Stimulated activated CD8-positive, alpha-beta memory T cell treated with anti-CD3 and anti-CD28 coated beads, Interleukin-7, amount 100 ng/mL, for 24 hours (primary cell): Measurements from ENCODE around the gene USP3.

ENCODE experiments used
- DNase-seq: peaks from one replicate; pipeline ENCODE4 v3.0.0-alpha.2; 2020; ENCODE audit warnings: low read depth

Gene USP3

GRCh38 chr15:63544258-63545026, 40.0 kb downstream of the USP3 start:
- DNase-seq: no peak

DNA sequence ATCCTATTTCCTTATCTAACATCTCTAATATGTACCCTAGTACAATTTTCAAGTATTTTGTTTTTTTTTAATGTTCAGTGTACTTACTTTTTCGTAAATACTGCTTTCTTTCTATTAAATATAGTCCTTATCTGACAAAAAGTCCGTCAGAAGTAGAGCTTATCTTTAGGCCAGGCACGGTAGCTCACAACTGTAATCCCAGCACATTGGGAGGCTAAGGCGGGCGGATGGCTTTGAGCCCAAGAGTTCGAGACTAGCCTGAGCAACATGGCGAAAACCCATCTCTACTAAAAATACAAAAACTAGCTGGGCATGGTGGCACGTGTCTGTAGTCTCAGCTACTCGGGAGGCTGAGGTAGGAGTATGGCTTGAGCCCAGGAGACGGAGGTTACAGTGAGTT, 41.1 kb downstream of the USP3 start:
- DNase-seq: no peak

DNA sequence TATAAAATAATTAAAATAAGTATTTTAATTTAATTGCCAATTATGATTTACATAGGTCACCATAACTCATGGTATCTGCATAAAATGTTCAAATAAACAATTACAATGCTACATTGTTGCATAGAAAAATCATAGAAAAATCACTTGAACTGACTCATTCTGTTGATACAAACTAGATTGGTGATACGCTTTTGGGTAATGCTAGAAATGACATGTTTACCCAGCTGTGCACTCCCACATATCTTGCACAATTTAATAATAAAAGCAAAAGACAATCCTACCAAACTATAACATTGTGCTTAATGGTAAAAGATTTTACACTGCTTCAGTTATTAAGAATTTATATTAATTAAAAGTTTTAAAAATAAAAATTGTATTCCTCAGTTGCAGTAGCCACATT, 47.0 kb downstream of the USP3 start:
- no peak for DNase-seq

DNA sequence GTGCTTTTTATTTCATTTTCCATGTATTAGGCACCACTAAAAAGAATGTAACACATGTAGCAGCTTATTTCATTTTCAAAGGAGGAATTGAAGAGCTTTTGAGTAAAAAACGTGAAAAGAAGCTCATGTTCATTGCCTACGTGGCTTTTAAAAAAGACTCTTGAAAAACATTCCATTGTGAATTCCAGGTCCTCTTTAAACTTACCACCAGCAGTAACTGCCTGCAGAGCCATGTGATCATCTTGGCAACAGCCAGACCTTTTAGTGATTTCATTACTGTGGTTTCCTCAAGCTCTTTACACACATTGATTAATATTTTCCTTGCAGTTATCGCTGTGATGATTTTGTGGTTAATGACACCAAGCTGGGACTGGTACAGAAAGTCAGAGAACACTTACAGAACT, 49.0 kb downstream of the USP3 start:
- DNase-seq: no peak

DNA sequence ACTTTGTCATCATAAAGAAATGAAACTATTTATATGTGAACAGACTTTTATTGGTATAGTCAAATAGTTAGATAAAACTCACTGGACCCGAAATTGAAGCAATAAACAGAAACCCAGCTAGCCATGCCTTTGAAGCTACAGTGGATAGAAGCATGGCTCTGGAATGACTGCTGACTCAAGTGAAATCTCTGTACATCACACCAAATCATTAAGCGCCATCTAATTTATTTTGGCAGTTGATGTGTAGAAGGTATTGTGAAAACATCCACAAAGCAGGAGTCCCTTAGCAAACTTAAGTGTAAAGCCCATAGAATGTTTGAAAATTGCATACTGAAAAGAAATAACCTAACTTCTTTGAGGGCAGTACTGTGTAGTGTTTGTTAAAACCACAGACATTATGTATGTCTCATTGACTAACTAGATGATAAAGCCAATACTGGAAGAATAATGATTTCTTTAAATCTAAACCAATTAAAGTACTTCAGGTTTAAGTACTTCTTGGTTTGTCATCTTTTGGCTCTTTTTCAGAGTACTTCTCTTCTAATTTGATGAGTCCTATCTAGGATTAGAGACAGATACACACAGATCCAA, 50.0 kb downstream of the USP3 start:
- no peak for DNase-seq

GRCh38 chr15:63555507-63555906, 51.1 kb downstream of the USP3 start:
- no peak for DNase-seq

DNA sequence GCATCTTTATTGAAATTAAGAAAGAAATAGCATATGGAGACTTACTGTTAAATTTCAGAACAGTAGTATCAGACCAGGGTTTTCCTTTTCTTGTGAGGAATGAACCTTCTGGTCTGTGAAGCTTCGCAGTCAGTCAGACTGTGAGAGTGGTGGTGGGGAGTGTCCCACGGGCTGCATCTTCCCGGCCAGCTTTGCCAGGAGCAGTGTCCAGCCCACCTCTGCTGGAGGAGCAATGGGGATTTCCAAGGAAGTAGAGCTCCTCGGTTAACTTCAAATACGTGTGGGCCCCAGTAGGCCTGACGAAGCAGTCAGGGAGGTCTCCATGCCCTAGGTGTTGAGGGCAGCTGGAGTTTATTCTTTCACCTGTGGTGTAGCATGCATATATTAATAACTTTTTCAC, 51.9 kb downstream of the USP3 start:
- DNase-seq: no peak

DNA sequence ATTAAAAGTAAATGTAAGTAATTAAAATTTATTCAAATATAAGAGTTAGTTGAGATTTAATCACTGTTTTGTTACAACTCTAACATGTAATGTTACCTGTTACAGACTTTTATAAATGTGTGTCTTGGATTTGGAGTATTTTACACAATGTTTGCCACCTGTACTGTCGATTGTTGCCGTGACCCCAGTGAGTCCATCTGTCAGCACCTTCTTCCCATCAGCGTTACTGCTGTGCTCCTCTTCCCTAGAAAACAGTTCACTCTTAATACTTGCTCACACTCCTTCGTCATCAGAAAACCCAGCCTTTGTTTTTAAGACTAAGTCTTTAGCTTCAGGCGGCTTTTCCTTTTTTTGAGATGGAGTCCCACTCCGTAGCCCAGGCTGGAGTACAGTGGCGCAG, 52.3 kb downstream of the USP3 start:
- no peak for DNase-seq

DNA sequence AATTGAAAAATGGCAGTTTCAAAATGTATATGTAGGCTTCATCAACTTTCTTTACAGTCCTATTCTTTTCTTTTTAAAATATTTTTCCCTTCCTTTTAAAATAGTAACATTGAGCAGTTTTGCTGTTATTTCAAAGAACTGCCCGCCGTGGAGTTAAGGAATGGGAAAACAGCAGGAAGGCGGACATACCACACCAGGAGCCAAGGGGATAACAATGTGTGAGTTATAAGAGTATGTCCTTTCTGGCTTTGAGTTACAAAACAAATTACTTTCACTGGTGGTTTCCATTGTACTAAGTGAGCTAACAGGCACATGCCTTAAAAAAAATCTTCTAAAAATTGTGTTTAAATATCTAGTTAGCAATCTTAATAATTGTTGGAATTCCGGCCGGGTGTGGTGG, 55.4 kb downstream of the USP3 start:
- no peak for DNase-seq

- peak; percentile 4 for DNase-seq
Observed at GRCh38 chr15:63560741-63561448, 56.5 kb downstream of the USP3 start.

DNA sequence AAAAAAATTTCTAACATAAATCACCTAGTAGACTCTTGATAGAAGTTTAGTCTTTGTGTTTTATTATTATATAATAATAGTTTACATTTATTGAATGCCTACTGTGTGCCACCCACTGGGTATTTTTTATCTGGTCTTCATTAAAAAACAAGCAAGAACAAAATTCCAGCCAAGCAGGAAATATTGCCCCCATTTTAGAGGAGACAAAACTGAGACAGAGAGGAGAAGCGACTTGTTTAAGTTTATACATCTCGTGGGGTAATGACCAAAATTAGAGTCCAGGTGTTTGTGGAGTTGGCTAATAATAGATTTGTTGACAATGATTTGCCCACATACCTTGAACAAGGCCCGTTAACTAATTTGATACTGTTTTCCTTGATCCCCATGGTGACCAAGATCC, 59.7 kb downstream of the USP3 start:
- no peak for DNase-seq

DNA sequence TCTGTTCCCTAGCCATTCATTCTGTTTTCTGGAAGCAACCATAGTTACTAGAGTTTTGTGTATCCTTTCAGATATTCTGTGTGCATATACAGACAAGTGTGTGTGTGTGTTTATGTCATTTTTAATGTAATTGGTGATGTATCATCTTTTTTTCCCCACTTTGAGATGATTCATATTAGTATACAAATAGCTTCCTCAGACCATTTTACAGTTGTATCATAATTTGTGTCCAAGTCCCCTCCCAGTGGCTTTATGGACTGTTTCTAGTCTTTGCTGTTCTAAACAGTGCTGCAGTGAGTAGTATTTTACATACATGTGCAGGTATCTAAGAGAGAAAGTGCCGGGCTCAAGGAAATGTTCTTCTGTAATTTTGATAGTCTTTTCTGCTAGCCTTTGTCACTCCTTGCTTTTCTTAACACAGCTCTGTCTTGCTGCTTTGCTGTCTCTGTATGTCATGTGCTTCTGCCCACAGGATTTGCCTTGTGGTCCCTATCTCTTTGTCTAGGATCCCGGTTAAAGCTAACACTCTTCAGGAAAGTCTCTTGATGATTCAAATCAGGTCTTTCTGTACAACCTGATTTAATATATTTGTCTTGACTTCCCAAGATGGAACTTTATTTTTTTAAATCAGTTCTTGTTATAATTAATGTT, 61.3 kb downstream of the USP3 start:
- DNase-seq: no peak

DNA sequence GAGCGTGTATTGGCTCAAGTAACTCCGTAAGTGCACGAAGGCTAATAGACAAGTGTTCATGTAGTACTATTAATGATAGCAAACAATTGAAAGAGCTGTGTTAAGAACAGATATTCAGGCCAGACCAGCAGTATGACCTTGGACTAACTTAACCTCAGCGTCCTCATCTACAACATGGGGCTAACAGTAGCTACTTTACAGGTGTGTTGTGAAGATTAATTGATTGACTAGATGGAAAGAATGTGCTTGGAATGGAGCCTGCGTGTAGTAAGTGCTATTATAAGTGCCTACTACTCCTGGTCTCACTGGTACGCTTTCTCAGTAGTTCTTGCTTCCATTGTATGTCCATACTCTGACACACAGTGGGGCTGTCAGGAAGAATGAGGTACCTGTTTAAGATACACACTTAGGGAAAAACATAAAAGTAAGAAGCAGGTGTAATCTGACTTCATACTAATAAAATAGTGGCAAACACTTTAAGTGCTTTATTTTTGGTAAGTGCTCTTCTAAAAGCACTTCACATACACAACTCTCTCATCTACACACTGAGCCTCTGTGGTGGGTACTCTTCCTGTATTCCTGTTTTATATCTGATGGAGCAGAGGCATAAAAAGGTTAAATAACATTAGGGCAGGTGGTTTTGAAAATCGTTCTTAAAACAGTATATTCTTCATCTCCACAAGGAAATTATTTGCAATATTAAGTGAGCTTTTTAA, 68.5 kb downstream of the USP3 start:
- DNase-seq: no peak

- no peak for DNase-seq
Observed at GRCh38 chr15:63573533-63573932, 69.1 kb downstream of the USP3 start.

GRCh38 chr15:63575312-63575711, 70.9 kb downstream of the USP3 start:
- DNase-seq: no peak

DNA sequence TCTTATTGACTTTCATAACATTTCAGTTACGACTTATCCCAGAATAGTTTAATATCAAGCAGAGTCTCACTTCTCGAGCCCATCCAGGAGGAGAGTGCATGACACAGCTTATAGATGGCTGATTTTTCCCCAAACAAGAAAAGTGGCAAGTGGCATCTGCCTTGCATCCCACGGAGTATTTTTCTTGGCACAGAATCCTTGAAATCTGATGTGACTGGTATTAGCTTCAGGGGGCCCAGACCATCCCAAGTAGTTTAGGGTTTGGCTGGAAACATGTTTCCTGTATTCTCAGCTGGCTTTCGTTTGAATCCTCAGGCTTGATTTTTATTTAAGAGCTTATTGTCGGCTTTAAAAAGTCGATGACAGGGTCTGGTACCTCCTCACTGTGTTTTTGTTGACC, 72.0 kb downstream of the USP3 start:
- no peak for DNase-seq

- DNase-seq: no peak
Observed at GRCh38 chr15:63582179-63582578, 77.8 kb downstream of the USP3 start.

DNA sequence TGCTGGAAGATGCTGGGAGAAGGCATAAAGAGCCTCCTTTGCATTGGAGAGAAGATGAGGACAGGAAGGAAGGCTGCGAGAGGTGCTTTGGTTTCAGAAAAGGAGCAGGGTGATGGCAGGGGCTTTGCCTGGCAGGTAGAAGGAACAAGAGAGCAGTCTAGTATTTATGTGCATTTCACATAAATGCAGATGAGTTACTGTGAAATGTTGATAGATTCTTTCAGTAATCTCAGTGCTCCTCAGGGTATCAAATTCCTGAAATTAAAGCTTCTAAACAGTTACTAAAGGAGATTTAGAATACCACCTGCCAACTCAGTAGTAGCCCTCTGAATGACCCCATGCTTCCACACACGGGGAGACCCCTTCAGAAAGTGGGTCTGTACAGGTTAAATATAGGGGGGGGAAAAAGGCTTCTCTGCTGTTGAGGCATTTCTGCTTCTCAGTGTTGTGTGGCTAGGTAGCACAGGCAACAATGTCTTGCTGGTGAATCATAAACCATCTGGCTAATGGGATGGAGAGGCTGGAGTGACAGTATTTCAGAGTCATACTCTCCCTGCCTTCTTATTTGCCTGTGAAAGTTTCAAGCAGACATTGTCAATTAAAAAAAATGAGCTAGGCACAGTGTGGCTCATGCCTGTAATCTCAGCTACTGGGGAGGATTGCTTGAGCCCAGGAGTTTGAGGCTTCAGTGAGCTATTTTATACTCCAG, 78.5 kb downstream of the USP3 start:
- no peak for DNase-seq

GRCh38 chr15:63586790-63587189, 82.4 kb downstream of the USP3 start:
- no peak for DNase-seq

DNA sequence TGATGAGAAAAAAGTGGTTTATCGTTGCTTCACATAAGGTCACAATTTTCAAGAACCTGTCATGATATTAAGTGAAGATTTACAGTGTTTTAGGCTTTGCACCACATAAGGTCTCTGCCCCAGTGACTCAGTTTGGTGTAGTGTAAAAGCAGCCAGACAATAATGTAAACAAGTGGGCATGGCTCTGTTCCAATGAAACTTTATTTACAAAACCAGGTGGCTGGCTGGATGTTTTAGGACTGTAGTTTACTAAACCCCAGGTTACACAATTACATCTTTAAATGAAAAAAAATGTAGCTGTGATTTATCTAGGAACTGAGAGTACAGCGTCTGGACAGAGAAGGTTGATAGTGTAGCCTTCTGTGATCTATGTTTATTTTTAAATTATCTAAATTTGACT, 83.1 kb downstream of the USP3 start:
- no peak for DNase-seq

DNA sequence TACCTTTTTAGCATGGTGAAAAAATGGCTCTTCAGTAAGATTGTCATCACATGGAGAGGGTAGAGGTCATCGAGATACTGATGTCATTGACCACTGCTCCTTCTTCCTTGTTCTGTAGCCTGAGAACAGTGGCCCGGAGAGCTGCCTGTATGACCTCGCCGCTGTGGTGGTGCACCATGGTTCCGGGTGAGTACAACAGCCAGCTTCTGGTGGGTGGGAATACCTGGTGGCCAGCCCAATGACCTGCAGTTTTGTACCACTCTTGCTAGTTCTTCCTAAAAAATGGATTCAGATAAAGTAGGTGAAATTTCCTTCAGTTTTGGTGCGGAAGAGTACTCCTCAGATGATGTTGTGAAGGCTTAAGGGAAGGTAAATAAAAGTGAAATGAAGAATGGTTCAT, 84.4 kb downstream of the USP3 start:
- no peak for DNase-seq
